K562 (cell line): ENCODE results near the gene POLR2H. TPM values are rescaled to one million over a fixed set of nuclear protein-coding genes. Genes with fewer than 3 reads are reported as not detected.

Source experiments
- NR4A1 ChIP-seq, 2 experiments: fragments of 250-450 bp in 1 of 2; fragments of 450-650 bp in 1 of 2; sonication (Bioruptor Pico) in 1 of 2; IDR thresholded peaks; 2 replicates each; pipeline versions ENCODE4 v1.4.0 to v1.6.1; 2016 to 2020; ENCODE audit warnings: mild to moderate bottlenecking in 2 of 2, missing compliant biosample characterization in 1 of 2, missing genetic modification characterization in 1 of 2, moderate library complexity in 1 of 2
- PCBP2 ChIP-seq: fragments of 200-400 bp; formaldehyde crosslinking; IDR thresholded peaks from 2 replicates; pipeline ENCODE4 v1.6.1; 2018; ENCODE audit warnings: low read length, low read depth, mild to moderate bottlenecking, moderate library complexity; ENCODE audit not compliant: poor library complexity, severe bottlenecking
- RBM34 ChIP-seq: fragments of 200-400 bp; formaldehyde crosslinking; IDR thresholded peaks from 2 replicates; pipeline ENCODE4 v1.6.1; 2018; ENCODE audit warnings: low read length, borderline replicate concordance; ENCODE audit not compliant: insufficient read depth
- SAFB2 ChIP-seq: fragments of 200-400 bp; formaldehyde crosslinking; IDR thresholded peaks from 2 replicates; pipeline ENCODE4 v1.6.1; 2018; ENCODE audit warnings: borderline replicate concordance, low read length, low read depth, moderate library complexity; ENCODE audit not compliant: severe bottlenecking
- SAP30 ChIP-seq: fragments of 200-600 bp; sonication (generic); IDR thresholded peaks from 2 replicates; pipeline ENCODE4 v1.6.1; 2012; ENCODE audit warnings: borderline replicate concordance, low read depth, mild to moderate bottlenecking, moderate library complexity, low read length, control low read depth, inconsistent platforms; ENCODE audit not compliant: insufficient read depth, poor library complexity, severe bottlenecking
- TFE3 ChIP-seq: fragments of 450-650 bp; formaldehyde crosslinking; IDR thresholded peaks from 2 replicates; pipeline ENCODE4 v1.4.0; 2020; ENCODE audit warnings: mild to moderate bottlenecking, mixed read lengths
- ZNF518B ChIP-seq: fragments of 250-450 bp; sonication (Bioruptor Pico); IDR thresholded peaks from 2 replicates; pipeline ENCODE4 v1.5.0; 2021; ENCODE audit warnings: mild to moderate bottlenecking, moderate library complexity
- polyA plus RNA-seq, 8 experiments: library from polyadenylated mRNA; depleted of rRNA in 4 of 8; stranded (reverse) in 5 of 8; unstranded in 3 of 8; fragments of >200 nt; fragmentation: Nextera tagmentation in 2 of 8; fragmentation: Illumina TruSeq in 1 of 8; extraction: Ambion mirVana in 2 of 8; extraction: Trizol in 1 of 8; gene quantifications; 2 replicates each; pipeline versions ENCODE4 v1.2.1 to v1.2.3, GENCODE V29; 2011 to 2014; ENCODE audit warnings: inconsistent platforms in 1 of 8, missing spikeins in 1 of 8
- total RNA-seq, 7 experiments: library from RNA; depleted of rRNA in 6 of 7; stranded (reverse); fragments of >200 nt in 6 of 7; fragmentation: Illumina TruSeq in 2 of 7; extraction: Trizol in 2 of 7; gene quantifications; 2 replicates each; pipeline versions ENCODE4 v1.2.1 to v1.2.3, GENCODE V29; 2011 to 2021; ENCODE audit warnings: low replicate concordance in 1 of 7
- TF ChIP-seq, protein P1 (sequence below): sonication (generic); formaldehyde crosslinking; IDR thresholded peaks from 2 replicates; pipeline ENCODE4 v1.8.0; 2022; ENCODE audit warnings: mild to moderate bottlenecking, missing genetic modification reagents
- TF ChIP-seq, protein P2 (sequence below): fragments of 250-450 bp; sonication (Bioruptor Pico); IDR thresholded peaks from 2 replicates; pipeline ENCODE4 v1.5.0; 2021

Gene POLR2H
- total and polyA plus RNA-seq, 9 of the 15 experiments (the other 6 are each of a cell fraction or from before 2014, with no cell fraction given), result 128 to 512 (median 220) TPM

GRCh38 chr3:184362668-184363546 lies 1.4 kb downstream of the POLR2H start (continued):
- no peak for TF ChIP-seq TFE3
- TF ChIP-seq RBM34, result no peak
- peak; percentile 68 for TF ChIP-seq SAP30
- TF ChIP-seq, protein P1, sequence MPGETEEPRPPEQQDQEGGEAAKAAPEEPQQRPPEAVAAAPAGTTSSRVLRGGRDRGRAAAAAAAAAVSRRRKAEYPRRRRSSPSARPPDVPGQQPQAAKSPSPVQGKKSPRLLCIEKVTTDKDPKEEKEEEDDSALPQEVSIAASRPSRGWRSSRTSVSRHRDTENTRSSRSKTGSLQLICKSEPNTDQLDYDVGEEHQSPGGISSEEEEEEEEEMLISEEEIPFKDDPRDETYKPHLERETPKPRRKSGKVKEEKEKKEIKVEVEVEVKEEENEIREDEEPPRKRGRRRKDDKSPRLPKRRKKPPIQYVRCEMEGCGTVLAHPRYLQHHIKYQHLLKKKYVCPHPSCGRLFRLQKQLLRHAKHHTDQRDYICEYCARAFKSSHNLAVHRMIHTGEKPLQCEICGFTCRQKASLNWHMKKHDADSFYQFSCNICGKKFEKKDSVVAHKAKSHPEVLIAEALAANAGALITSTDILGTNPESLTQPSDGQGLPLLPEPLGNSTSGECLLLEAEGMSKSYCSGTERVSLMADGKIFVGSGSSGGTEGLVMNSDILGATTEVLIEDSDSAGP (CRISPR knock-in tag), result no peak
- no peak for TF ChIP-seq SAFB2
- no peak for TF ChIP-seq PCBP2
- TF ChIP-seq ZNF518B, result no peak
- TF ChIP-seq, protein P2, sequence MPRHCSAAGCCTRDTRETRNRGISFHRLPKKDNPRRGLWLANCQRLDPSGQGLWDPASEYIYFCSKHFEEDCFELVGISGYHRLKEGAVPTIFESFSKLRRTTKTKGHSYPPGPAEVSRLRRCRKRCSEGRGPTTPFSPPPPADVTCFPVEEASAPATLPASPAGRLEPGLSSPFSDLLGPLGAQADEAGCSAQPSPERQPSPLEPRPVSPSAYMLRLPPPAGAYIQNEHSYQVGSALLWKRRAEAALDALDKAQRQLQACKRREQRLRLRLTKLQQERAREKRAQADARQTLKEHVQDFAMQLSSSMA (CRISPR knock-in tag), result peak; percentile 42; the same call in 1 of the 2 replicates
- TF ChIP-seq NR4A1 (CRISPR knock-in tag; IDR thresholded peaks at IDR 0.05), result no peak
- no peak for TF ChIP-seq NR4A1 (tag; IDR thresholded peaks at IDR 0.05)
